Mucosa of descending colon (tissue), 3 donors: ENCODE results near the gene VEGFB. TPM values are rescaled to one million over a fixed set of nuclear protein-coding genes. Genes with fewer than 3 reads are reported as not detected.

ENCODE experiments used
- ATAC-seq: fragments of 200-7000 bp; cut with Tn5 transposase; one replicate; pipeline ENCODE4 v1.9.1; 2020; ENCODE audit warnings: mild to moderate bottlenecking, moderate library complexity
- DNase-seq, 3 donors: peaks; one replicate each; pipeline ENCODE4 v3.0.0-alpha.2; 2020
- H3K36me3 ChIP-seq: fragments of 200-600 bp; one replicate; pipeline ENCODE4 v1.8.0; 2021; ENCODE audit warnings: low read depth, mild to moderate bottlenecking
- H3K4me1 ChIP-seq: fragments of 200-600 bp; one replicate; pipeline ENCODE4 v1.8.0; 2021; ENCODE audit warnings: low read depth, mild to moderate bottlenecking
- H3K4me3 ChIP-seq: fragments of 200-600 bp; one replicate; pipeline ENCODE4 v1.8.0; 2021; ENCODE audit warnings: mild to moderate bottlenecking
- H3K9me3 ChIP-seq: fragments of 200-600 bp; one replicate; pipeline ENCODE4 v1.8.0; 2021; ENCODE audit warnings: mild to moderate bottlenecking
- intact Hi-C, 2 donors: fragments of 100-400 bp; cut with DNase I in 1 of 2; cut with micrococcal nuclease in 1 of 2; formaldehyde crosslinking; loops; one replicate each; pipeline versions ENCODE4 v1.11.0 to v1.11.1; 2022; cut with DNase I, micrococcal nuclease
- long read RNA-seq, 2 donors: library from polyadenylated mRNA; unstranded; transcript quantifications; one replicate each; pipeline ENCODE4 v2.0.0, GENCODE V29; 2019 to 2021
- total RNA-seq, 3 donors: library from RNA; stranded (reverse); fragmentation: NEBNext Ultra II Directional in 2 of 3; extraction: Animal tissue kit (Norgen Biotek cat#: 25700) in 2 of 3; gene quantifications; one replicate each; pipeline versions ENCODE4 v1.2.1 to v1.2.4, GENCODE V29; 2021 to 2023
- TF ChIP-seq, protein P1 (sequence below): fragments of 200-600 bp; IDR thresholded peaks from one replicate; pipeline ENCODE4 v1.8.0; 2022; ENCODE audit warnings: antibody characterized with exemption, mild to moderate bottlenecking
- donor health status: DM: no; HTN: no; CAD: no; lungs with moderate emphysema.
- donor health status: DM: no; HTN: no; CAD: no.
- donor health status: DM: no; HTN: yes; CAD: no.

The VEGFB gene, protein sequence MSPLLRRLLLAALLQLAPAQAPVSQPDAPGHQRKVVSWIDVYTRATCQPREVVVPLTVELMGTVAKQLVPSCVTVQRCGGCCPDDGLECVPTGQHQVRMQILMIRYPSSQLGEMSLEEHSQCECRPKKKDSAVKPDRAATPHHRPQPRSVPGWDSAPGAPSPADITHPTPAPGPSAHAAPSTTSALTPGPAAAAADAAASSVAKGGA
- 100 to 1,000 TPM in 1 of 3 donors, 10 to 100 TPM in 2; 45.3 to 156 (median 45.6) TPM for total RNA-seq
- long read RNA-seq, donor 1, transcript VEGFB-201 (7 exons, 1,380 nt) = major isoform, 145 of 315 reads
- long read RNA-seq, donor 1, transcript VEGFB-202 (7 exons, 979 nt) = minor isoform, 69 of 315 reads
- long read RNA-seq, donor 1, partial matches to known transcripts = 49 of 315 reads
- long read RNA-seq, donor 1, other reads (novel, unspliced or antisense) = 52 of 315 reads
- long read RNA-seq, donor 2, partial matches to known transcripts = 5 of 7 reads
- long read RNA-seq, donor 2, other reads (novel, unspliced or antisense) = 0 of 7 reads

DNA sequence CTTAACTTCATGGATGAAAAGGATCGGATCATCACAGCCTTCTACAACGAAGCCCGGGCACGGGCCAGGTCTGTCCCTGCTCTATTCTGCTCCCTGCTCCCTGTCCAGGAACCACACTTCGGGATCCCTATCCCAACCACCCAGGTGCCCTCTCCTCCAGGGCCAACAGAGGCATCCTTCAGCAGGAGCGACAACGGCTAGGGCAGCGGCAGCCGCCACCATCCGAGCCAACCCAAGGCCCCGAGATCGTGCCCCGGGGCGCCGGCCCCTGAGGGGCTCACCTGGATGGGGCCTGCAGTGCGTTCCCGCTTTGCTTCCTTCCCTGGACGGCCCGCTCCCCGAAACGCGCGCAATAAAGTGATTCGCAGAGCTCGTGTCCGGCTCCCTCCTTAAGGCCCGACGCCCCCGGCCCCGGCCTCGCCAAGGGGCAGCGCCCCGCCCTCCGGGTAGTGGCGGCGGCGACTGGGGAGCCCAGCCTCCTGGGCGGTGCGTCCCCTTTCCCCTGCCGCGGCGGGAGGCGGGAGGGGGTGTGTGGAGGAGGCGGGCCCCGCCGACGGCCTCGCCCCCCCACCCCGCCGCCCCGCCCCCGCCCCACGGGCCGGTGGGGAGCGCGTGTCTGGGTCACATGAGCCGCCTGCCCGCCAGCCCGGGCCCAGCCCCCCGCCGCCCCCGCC, at the start of gene VEGFB:
Gene VEGFB (plus strand): TSS at position 672 of the 674 bp plus-strand sequence. CDS start 250 bp downstream, outside the sequence.
- TF ChIP-seq, protein P1, sequence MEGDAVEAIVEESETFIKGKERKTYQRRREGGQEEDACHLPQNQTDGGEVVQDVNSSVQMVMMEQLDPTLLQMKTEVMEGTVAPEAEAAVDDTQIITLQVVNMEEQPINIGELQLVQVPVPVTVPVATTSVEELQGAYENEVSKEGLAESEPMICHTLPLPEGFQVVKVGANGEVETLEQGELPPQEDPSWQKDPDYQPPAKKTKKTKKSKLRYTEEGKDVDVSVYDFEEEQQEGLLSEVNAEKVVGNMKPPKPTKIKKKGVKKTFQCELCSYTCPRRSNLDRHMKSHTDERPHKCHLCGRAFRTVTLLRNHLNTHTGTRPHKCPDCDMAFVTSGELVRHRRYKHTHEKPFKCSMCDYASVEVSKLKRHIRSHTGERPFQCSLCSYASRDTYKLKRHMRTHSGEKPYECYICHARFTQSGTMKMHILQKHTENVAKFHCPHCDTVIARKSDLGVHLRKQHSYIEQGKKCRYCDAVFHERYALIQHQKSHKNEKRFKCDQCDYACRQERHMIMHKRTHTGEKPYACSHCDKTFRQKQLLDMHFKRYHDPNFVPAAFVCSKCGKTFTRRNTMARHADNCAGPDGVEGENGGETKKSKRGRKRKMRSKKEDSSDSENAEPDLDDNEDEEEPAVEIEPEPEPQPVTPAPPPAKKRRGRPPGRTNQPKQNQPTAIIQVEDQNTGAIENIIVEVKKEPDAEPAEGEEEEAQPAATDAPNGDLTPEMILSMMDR = no peak
- H3K36me3 ChIP-seq = no peaks in the 10 kb centered on the region
- peaks cover 44% of the 10 kb centered on the region for H3K4me1 ChIP-seq
- intact Hi-C loops = no loop called here
- peak within 1 kb of the TSS; percentile 51 for H3K4me3 ChIP-seq
- H3K9me3 ChIP-seq = no peaks in the 10 kb centered on the region
- ATAC-seq (peak; percentile 49), DNase-seq (peak; percentile 73 to 87 (median 86))

DNA sequence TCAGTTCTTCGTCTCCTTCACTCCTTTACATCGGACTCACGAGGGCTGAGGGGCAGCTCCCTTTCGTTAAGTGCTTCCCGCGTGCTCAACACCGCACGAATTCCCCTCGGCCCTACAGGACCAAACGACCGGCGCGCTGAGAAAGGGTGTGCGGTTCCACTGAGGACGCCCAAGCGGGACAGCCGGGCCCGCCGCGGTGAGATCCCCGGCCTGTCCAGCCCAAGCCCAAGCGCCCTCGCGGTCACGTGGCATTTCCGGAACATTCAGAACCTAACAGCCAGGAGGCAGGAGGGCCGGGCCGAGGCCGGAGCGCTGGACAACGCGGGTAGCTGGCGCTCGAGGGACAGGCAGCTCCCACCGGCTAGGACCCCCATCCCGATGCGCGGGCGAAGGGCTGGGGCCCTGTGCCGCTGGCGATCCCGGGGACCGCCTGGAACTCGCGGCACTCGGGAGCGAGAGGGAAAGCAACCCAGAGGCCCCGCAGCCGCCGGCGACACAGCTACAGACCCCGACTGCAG, 49.1 kb upstream of the VEGFB start:
- Histone ChIP-seq H3K4me1 (peaks cover 29% of the 10 kb centered on the region), H3K9me3 (no peaks in the 10 kb centered on the region), H3K4me3 (peak overlapping the region; percentile 91), H3K36me3 (peaks cover 4% of the 10 kb centered on the region)
- TF ChIP-seq, protein P1 = peak; percentile 23
- intact Hi-C loops = loop anchor here in 1 of 2 donors (10.0 kb wide), 1 partner anchor 60 kb away; the partner anchor contains the start of genes FKBP2 and PPP1R14B
- ATAC-seq = peak; percentile 58
- peak in 2 of 3 donors; percentile 86 to 92 for DNase-seq

DNA sequence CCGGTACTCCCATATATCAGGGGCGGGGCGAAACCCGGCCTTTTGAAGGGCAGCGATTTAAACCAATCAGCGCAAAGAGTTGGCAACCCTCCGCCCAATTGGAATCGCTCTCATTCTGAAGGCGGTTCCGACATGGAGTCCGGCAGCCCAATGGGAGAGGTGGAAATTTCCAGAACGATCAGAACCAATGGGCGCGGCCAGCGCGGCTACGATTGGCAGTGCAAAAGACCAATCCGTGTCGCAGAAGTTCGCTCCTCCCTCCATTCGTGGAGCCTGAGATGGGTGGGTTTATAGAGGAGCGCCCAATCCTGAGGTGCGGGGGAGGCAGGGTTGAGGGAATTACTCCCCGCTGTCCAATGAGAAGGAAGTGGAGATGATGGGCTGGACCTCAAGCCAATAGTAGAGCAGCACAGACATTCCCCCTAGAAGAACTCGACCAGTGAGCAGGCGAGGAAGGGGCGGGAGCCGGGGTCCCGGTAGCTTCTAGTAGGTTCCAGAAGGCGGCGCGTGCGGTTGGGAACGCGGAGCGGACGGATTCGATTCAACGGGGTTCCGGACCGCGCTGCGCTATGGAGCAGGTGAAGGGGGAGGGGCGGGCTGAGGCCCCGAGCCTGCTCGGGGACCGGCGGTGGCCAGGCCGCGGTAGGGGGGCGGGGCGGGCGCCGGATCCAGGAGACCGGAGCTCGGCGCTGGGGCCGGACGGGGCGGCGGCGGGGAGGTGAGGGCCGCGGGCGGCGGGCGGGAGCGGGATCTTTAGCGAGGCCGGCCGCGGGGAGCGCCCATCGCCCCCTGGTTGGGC, 48.5 kb upstream of the VEGFB start, which contains the start of gene STIP1:
Gene STIP1 (plus strand): TSS at position 479 of the 799 bp plus-strand sequence. CDS start 91 bp downstream, at position 570.
- Histone ChIP-seq H3K36me3 (peaks cover 4% of the 10 kb centered on the region), H3K4me3 (peak within 1 kb of the TSS; percentile 91), H3K4me1 (peaks cover 32% of the 10 kb centered on the region), H3K9me3 (no peaks in the 10 kb centered on the region)
- ATAC-seq = peak; percentile 86
- peak; percentile 97 to 99 (median 98) for DNase-seq
- intact Hi-C loops = loop anchor here in 1 of 2 donors (10.0 kb wide), 1 partner anchor 59 kb away; the partner anchor contains the start of genes FKBP2 and PPP1R14B
- TF ChIP-seq, protein P1 = peak; percentile 23

DNA sequence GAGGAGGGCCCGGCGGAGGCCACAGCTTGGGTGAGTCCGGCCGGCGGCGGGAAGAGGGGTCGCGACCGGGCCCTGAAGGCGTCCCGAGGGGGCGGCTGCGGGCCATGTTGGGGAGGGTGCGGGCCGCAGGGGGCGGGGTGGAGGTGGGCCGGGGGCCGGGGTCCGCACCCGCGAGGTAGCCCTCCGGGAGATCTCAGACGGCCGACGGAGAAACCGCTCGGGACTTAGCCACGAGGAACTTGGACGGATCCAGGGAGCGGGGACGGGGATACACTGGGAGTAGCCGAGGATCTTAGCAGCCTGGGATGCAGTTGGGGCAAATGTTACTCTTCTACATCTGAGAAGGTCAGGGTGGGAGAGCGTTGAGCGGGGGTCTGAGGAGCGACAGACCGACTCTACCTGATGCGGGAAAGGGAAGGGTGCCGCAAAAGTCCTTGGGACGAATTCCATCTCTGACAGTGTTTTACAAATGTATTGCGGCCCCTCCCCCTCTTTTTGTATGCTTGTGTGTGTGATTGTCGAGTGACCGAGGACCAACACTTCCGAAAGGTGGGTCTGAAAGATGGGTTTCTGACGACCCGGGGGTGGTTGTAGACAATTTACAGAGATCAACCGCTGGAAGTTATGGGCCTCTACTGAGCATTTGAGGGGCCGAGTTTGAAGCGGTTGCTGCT, 47.8 kb upstream of the VEGFB start:
- DNase-seq (peak in 1 of 3 donors; percentile 67), ATAC-seq (no peak)
- no peaks in the 10 kb centered on the region for H3K9me3 ChIP-seq
- H3K4me1 ChIP-seq = peaks cover 26% of the 10 kb centered on the region
- TF ChIP-seq, protein P1 = no peak
- H3K36me3 ChIP-seq = peaks cover 4% of the 10 kb centered on the region
- peak overlapping the region; percentile 91 for H3K4me3 ChIP-seq
- intact Hi-C loops = loop anchor here in 1 of 2 donors (10.0 kb wide), 1 partner anchor 58 kb away; the partner anchor contains the start of genes FKBP2 and PPP1R14B
